ENCODE measurements around the gene KANSL1L.

KANSL1L gene

GRCh38 chr2:209990838-209991237 is 180.4 kb downstream of the KANSL1L start:
- DNase-seq = no peak

- DNase-seq = peak; percentile 11
These were observed 183.2 kb downstream of the KANSL1L start for GRCh38 chr2:209988010-209988409.

DNA sequence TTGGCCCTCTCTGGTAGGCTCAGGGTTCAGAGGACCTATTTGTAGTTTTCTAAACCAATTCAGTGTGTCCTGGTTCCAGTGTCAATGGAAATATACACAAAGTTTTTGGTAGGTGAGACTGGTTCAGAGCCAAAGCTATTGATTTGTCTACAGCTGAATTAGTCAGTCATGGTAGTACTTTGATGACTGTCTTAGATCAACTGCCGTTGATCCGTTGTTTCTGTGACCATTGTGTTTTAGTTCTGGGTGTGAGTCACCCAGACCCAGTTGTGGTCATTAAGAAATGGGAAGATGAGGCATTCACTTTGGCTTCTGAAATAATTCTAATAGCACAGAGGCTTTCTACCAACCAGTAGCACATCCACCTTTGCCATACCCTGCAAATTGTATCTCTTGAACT is 184.8 kb downstream of the KANSL1L start:
- DNase-seq = peak; percentile 73

GRCh38 chr2:209985874-209986273 is 185.3 kb downstream of the KANSL1L start:
- peak; percentile 67 for DNase-seq

DNA sequence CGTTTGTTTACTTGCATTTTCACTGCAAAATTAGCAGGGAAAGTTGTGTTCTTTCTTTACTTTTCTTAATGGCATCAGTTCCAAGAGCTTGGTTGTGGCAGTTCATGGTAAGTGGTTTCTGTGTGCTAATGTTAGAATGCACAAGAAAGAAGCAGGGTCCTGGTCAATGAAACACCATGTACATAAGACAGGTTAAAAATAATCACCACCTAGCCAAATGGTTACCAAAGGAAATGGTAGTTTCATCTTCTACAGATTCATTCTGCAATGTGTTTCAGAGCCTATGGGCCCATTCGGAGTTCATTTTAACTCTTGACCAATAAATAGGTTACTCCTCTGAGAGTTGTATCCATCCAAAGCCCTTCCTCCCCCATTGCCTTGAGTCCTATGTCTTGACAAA is 186.9 kb downstream of the KANSL1L start:
- no peak for DNase-seq

- DNase-seq = peak; percentile 59
These were observed 193.6 kb downstream of the KANSL1L start for GRCh38 chr2:209977386-209978239.

- no peak for DNase-seq
These were observed 194.4 kb downstream of the KANSL1L start for GRCh38 chr2:209976698-209977385.

- no peak for DNase-seq
These were observed 196.6 kb downstream of the KANSL1L start for GRCh38 chr2:209974576-209974975.

GRCh38 chr2:209973328-209973727 is 197.9 kb downstream of the KANSL1L start:
- DNase-seq = no peak

Measured in inflammatory macrophage treated with lipopolysaccharide for 4 hours (primary cell).